ENCODE results near the gene GLCCI1. TPM values are rescaled to one million over a fixed set of nuclear protein-coding genes. Genes with fewer than 3 reads are reported as not detected.

GLCCI1 gene
- total and polyA plus RNA-seq, 10 of the 15 experiments (the other 5 are each of a cell fraction or from before 2014, with no cell fraction given): 12.6 to 92.0 (median 27.6) TPM

DNA sequence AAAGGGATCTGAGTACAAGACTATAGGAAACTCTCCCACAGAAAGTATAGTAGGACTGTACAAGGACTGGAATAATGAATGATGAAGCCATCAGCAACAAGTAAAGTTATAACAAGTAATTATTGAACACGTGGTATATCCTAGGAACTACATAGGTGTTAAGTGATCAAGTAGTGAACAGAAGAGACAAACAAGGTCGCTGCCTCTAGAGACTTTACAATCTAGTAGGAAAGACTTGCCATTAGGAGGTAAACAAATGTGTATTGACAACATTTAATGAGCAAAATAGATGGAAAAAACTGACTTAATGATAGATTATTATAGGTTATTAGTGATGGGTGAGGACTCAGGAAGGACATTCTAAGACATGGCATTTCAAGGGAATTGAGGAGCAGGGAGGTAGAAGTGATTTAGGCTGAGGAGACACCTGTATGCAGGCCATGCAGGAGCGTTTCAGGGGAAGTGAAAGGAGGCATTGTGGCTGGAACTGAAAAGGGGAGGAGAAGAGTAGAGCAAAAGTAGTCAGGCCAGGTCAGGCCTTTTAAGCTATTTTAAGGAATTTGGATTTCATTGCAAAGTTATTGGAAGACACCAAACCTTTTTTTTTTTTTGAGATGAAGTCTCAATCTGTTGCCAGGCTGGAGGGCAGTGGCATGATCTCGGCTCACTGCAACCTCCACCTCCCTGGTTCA, 8.5 kb upstream of the GLCCI1 start (continued):
- TF ChIP-seq, protein P1, sequence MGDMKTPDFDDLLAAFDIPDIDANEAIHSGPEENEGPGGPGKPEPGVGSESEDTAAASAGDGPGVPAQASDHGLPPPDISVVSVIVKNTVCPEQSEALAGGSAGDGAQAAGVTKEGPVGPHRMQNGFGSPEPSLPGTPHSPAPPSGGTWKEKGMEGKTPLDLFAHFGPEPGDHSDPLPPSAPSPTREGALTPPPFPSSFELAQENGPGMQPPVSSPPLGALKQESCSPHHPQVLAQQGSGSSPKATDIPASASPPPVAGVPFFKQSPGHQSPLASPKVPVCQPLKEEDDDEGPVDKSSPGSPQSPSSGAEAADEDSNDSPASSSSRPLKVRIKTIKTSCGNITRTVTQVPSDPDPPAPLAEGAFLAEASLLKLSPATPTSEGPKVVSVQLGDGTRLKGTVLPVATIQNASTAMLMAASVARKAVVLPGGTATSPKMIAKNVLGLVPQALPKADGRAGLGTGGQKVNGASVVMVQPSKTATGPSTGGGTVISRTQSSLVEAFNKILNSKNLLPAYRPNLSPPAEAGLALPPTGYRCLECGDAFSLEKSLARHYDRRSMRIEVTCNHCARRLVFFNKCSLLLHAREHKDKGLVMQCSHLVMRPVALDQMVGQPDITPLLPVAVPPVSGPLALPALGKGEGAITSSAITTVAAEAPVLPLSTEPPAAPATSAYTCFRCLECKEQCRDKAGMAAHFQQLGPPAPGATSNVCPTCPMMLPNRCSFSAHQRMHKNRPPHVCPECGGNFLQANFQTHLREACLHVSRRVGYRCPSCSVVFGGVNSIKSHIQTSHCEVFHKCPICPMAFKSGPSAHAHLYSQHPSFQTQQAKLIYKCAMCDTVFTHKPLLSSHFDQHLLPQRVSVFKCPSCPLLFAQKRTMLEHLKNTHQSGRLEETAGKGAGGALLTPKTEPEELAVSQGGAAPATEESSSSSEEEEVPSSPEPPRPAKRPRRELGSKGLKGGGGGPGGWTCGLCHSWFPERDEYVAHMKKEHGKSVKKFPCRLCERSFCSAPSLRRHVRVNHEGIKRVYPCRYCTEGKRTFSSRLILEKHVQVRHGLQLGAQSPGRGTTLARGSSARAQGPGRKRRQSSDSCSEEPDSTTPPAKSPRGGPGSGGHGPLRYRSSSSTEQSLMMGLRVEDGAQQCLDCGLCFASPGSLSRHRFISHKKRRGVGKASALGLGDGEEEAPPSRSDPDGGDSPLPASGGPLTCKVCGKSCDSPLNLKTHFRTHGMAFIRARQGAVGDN (IDR thresholded peaks at IDR 0.05): peak; percentile 13; the same call in 1 of the 2 replicates
- peak; percentile 9 to 48; a peak in 1 of 4 replicates for TF ChIP-seq EP300 (IDR thresholded peaks at IDR 0.05; ENCODE audit: borderline replicate concordance in 1 of 2, control insufficient read depth in 1 of 2, low read depth in 2 of 2, low read length in 2 of 2)
- peak; percentile 82 to 87 for TF ChIP-seq IKZF2 (IDR thresholded peaks at IDR 0.05)
- no peak for TF ChIP-seq EZH2 (IDR thresholded peaks at IDR 0.05; ENCODE audit: borderline replicate concordance, control insufficient read depth, low read depth, low read length)
- peak; percentile 96 for TF ChIP-seq EED (IDR thresholded peaks at IDR 0.05; ENCODE audit: low read depth)
- 0 out of 2 replicates have a peak, but pooled peaks have one; percentile 34 for TF ChIP-seq GABPA (IDR thresholded peaks at IDR 0.05; ENCODE audit: low read depth)
- TF ChIP-seq IKZF1 (conservative IDR thresholded peaks at IDR 0.05): peak; percentile 76
- peak; percentile 19; the same call in 1 of the 2 replicates for TF ChIP-seq RAD21 (IDR thresholded peaks at IDR 0.05; ENCODE audit: insufficient read depth, low read depth, low read length)
- TF ChIP-seq MEF2B (IDR thresholded peaks at IDR 0.05; ENCODE audit: partially characterized antibody, poor library complexity, severe bottlenecking): peak; percentile 51
- peak; percentile 67; the same call in 1 of the 3 replicates for TF ChIP-seq POU2F2 (IDR thresholded peaks at IDR 0.05; ENCODE audit: borderline replicate concordance, low read depth, low read length)
- TF ChIP-seq ATF7 (IDR thresholded peaks at IDR 0.05; ENCODE audit: low read depth): no peak
- TF ChIP-seq BHLHE40 (IDR thresholded peaks at IDR 0.05; ENCODE audit: borderline replicate concordance in 1 of 2, low read depth in 2 of 2, low read length in 1 of 2): 0 out of 4 replicates have a peak, but pooled peaks of 1 of the 2 experiments have one; percentile 16
- peak; percentile 80; the same call in 1 of the 2 replicates for TF ChIP-seq MEF2A (IDR thresholded peaks at IDR 0.05; ENCODE audit: insufficient read depth, low read depth, low read length)
- TF ChIP-seq RUNX3 (IDR thresholded peaks at IDR 0.05; ENCODE audit: low read length): peak; percentile 95
- TF ChIP-seq DPF2 (IDR thresholded peaks at IDR 0.05): peak; percentile 66
- TF ChIP-seq ZBED1 (IDR thresholded peaks at IDR 0.05; ENCODE audit: borderline replicate concordance): no peak; the same call in 1 of the 2 replicates
- TF ChIP-seq, protein P2, sequence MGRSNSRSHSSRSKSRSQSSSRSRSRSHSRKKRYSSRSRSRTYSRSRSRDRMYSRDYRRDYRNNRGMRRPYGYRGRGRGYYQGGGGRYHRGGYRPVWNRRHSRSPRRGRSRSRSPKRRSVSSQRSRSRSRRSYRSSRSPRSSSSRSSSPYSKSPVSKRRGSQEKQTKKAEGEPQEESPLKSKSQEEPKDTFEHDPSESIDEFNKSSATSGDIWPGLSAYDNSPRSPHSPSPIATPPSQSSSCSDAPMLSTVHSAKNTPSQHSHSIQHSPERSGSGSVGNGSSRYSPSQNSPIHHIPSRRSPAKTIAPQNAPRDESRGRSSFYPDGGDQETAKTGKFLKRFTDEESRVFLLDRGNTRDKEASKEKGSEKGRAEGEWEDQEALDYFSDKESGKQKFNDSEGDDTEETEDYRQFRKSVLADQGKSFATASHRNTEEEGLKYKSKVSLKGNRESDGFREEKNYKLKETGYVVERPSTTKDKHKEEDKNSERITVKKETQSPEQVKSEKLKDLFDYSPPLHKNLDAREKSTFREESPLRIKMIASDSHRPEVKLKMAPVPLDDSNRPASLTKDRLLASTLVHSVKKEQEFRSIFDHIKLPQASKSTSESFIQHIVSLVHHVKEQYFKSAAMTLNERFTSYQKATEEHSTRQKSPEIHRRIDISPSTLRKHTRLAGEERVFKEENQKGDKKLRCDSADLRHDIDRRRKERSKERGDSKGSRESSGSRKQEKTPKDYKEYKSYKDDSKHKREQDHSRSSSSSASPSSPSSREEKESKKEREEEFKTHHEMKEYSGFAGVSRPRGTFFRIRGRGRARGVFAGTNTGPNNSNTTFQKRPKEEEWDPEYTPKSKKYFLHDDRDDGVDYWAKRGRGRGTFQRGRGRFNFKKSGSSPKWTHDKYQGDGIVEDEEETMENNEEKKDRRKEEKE (IDR thresholded peaks at IDR 0.05): no peak
- 0 out of 2 replicates have a peak, but pooled peaks have one; percentile 24 for TF ChIP-seq CBFB (IDR thresholded peaks at IDR 0.05; ENCODE audit: low read depth)
- no peak for TF ChIP-seq KLF5 (IDR thresholded peaks at IDR 0.05; ENCODE audit: partially characterized antibody)
- TF ChIP-seq, protein P3, sequence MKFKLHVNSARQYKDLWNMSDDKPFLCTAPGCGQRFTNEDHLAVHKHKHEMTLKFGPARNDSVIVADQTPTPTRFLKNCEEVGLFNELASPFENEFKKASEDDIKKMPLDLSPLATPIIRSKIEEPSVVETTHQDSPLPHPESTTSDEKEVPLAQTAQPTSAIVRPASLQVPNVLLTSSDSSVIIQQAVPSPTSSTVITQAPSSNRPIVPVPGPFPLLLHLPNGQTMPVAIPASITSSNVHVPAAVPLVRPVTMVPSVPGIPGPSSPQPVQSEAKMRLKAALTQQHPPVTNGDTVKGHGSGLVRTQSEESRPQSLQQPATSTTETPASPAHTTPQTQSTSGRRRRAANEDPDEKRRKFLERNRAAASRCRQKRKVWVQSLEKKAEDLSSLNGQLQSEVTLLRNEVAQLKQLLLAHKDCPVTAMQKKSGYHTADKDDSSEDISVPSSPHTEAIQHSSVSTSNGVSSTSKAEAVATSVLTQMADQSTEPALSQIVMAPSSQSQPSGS (IDR thresholded peaks at IDR 0.05; ENCODE audit: low read length): peak; percentile 61; the same call in 1 of the 2 replicates
